Neural crest cell (in vitro differentiated cells): ENCODE measurements around the gene ADORA1. TPM values are rescaled to one million over a fixed set of nuclear protein-coding genes. Genes with fewer than 3 reads are reported as not detected.

Experiments
- DNase-seq: peaks from one replicate; pipeline ENCODE4 v3.0.0; 2021; ENCODE audit warnings: low read depth, mixed read lengths, low spot score
- H3K27ac Mint-ChIP-seq: one replicate; pipeline ENCODE4 v1.8.0; 2021; ENCODE audit warnings: mild to moderate bottlenecking, mixed read lengths; ENCODE audit not compliant: unreplicated experiment
- H3K27me3 Mint-ChIP-seq: 2 replicates; pipeline ENCODE4 v1.8.0; 2021; ENCODE audit warnings: low read depth, mild to moderate bottlenecking, mixed read lengths
- H3K36me3 Mint-ChIP-seq: 2 replicates; pipeline ENCODE4 v1.8.0; 2021; ENCODE audit warnings: low read depth, mild to moderate bottlenecking, mixed read lengths
- H3K4me1 Mint-ChIP-seq: 2 replicates; pipeline ENCODE4 v1.8.0; 2021; ENCODE audit warnings: mixed read lengths
- H3K4me3 Mint-ChIP-seq: one replicate; pipeline ENCODE4 v1.8.0; 2021; ENCODE audit warnings: mild to moderate bottlenecking, mixed read lengths
- H3K9me3 Mint-ChIP-seq: 2 replicates; pipeline ENCODE4 v1.8.0; 2021; ENCODE audit warnings: mixed read lengths
- CTCF ChIP-seq: fragments of 200-600 bp; sonication (generic); conservative IDR thresholded peaks from 2 replicates; pipeline ENCODE4 v1.5.0; 2021; ENCODE audit warnings: antibody characterized with exemption, mild to moderate bottlenecking
- total RNA-seq: library from RNA; stranded (reverse); gene quantifications from 2 replicates; pipeline ENCODE4 v1.2.1, GENCODE V29; 2021

ADORA1 gene
- total RNA-seq, 1 donor from 2014 or later, result 1.9 TPM

DNA sequence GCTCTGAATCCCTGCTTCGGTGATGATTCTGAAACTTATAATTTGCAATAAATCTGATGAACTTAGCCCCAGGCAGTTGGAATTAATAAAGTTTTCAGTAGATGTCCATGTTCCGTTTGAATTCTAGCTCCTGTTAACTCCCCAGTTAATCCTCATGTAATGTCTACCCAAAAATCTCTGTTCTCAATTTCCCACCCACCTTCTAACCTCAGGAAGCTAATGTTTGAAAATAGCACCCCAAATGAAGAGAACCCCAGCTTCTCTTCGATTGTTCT lies 45.4 kb upstream of the ADORA1 start:
- no peak for TF ChIP-seq CTCF
- Mint-ChIP-seq H3K9me3 (no peaks in the 10 kb centered on the region), H3K27ac (no peak overlapping the region), H3K36me3 (no peaks in the 10 kb centered on the region), H3K27me3 (peaks cover 12% of the 10 kb centered on the region), H3K4me1 (peaks cover 5% of the 10 kb centered on the region), H3K4me3 (no peak overlapping the region)
- no peak for DNase-seq

- H3K36me3 Mint-ChIP-seq, result no peaks in the 10 kb centered on the region
- no peaks in the 10 kb centered on the region for H3K9me3 Mint-ChIP-seq
- H3K27ac Mint-ChIP-seq, result no peak overlapping the region
- no peak overlapping the region for H3K4me3 Mint-ChIP-seq
- DNase-seq, result no peak
- peaks cover 10% of the 10 kb centered on the region for H3K4me1 Mint-ChIP-seq
- no peak for TF ChIP-seq CTCF
- peaks cover 12% of the 10 kb centered on the region for H3K27me3 Mint-ChIP-seq
Measured at GRCh38 chr1:203082571-203083462, 44.7 kb upstream of the ADORA1 start.

DNA sequence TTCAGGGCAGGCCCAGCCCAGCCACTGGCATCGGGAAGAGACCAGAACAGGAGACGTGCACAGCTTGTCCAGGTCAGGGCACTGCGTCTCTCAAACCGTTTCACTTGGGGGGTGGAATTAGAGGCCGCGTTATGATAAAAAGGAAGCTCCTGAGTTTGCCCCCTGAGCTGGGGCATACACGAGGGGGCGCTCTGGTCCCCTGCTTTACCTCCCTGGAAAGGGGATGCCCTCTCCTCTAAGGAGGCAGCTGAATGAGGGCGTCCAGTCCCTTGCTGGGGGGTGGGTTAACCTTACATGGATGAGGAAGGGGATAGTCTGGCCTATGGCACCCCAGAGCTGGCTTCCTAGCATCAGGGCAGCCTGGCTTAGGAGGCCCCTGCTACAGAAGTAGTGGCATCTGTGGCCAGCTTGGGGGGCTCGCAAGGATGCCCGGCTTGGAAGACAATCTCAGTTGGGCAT lies 44.0 kb upstream of the ADORA1 start:
- H3K27me3 Mint-ChIP-seq, result peaks cover 12% of the 10 kb centered on the region
- DNase-seq, result no peak
- no peaks in the 10 kb centered on the region for H3K9me3 Mint-ChIP-seq
- H3K4me3 Mint-ChIP-seq, result no peak overlapping the region
- H3K27ac Mint-ChIP-seq, result peak overlapping the region; percentile 88
- peaks cover 10% of the 10 kb centered on the region for H3K4me1 Mint-ChIP-seq
- no peaks in the 10 kb centered on the region for H3K36me3 Mint-ChIP-seq
- no peak for TF ChIP-seq CTCF

DNA sequence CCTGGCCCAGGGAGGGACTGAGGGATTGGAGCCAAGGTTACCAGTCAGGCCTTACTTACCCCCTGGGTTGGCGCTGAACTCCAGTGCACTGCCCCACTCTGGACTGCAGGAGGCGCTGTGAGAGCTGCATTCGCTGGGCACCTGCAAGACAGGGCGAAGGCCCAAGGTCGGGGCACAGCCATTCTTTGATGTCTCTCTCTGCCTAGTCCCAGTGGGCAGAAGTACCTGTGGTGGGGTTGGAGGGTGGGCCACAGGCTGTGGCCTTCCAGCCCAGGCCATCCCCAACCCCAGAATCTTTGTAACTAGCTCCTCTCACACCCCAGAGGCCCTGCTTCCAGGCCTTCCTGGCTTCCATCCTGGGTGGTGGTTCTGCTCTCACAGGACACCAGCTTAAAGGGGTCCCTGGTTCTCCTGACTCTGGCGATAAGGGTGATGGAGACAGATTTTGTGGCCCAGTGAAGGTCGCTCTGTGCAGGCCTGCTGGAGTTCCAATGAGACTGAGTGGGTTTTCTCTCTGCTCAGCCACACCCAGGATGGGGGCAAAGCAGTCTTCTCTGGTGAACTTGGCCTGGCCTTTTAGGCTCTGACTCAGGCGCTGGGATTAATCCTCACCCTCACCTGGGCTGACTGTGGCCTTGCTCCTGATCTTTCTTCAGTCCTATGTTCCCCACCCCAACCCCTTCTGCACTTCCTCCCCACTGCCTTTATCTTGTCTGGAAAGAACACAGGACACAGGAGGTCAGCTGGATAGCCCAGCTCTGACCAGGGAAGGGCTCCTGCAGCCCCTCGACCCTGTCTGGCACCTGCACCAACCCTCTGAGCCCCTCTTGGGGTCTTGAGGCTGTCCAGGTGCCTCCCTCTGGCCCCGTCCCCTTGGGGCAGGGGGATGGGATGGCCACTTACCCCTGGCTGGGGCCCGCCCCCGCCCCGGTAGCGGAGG lies 42.7 kb upstream of the ADORA1 start:
- no peak for DNase-seq
- Mint-ChIP-seq H3K27me3 (peaks cover 13% of the 10 kb centered on the region), H3K4me3 (no peak overlapping the region), H3K4me1 (peaks cover 10% of the 10 kb centered on the region), H3K36me3 (no peaks in the 10 kb centered on the region), H3K27ac (no peak overlapping the region), H3K9me3 (no peaks in the 10 kb centered on the region)
- peak; percentile 39 for TF ChIP-seq CTCF

- TF ChIP-seq CTCF, result no peak
- peaks cover 13% of the 10 kb centered on the region for H3K27me3 Mint-ChIP-seq
- no peak within 1 kb of the TSS for H3K4me3 Mint-ChIP-seq
- H3K4me1 Mint-ChIP-seq, result peaks cover 10% of the 10 kb centered on the region
- DNase-seq, result no peak
- H3K27ac Mint-ChIP-seq, result peak within 1 kb of the TSS; percentile 62
- H3K9me3 Mint-ChIP-seq, result no peaks in the 10 kb centered on the region
- H3K36me3 Mint-ChIP-seq, result no peaks in the 10 kb centered on the region
Measured at GRCh38 chr1:203085528-203086406, 41.8 kb upstream of the ADORA1 start, which contains the start of gene MYOG. TSS of gene MYOG (minus strand) at chr1:203086012. CDS start at chr1:203085961, 51 bp downstream.
